ENCODE measurements around the gene TEDC2. TPM values are rescaled to one million over a fixed set of nuclear protein-coding genes. Genes with fewer than 3 reads are reported as not detected.

The TEDC2 gene
- polyA plus RNA-seq, 2 donors = 3.7 to 6.0 TPM

DNA sequence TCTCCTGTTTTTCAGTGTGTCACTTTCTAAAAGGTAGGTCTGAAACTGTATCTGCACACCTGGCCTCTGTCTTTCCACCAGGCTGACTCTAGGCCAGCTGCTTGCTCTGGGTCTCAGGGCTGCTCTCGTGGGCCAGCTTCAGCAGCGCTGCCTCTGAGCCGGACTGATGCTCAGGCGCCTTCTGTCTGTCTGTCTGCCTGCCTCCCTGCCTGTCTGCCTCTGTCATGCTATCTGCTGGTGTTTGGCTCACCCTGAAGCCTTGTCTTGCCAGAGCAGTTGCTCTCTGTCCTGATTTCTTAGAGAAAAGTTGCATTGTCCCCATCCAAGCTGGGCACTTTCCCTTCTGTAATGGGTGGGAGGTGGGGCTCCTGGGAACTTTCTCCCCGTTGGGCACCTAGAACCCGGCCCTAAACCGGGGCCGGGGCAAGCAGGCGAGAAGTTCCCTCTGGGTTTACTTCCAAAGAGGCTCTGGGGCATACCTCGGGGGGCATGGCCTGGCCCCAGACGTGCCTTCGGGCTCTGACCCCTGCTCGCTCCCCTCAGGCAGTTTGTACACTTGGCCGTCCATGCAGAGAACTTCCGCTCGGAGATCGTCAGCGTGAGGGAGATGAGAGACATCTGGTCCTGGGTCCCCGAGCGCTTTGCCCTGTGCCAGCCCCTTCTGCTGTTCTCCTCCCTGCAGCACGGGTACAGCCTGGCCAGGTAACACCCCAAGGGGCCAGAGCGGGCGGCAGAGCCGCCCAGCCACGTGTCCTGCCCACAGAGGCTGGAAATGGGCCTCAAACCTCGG, 38.0 kb downstream of the TEDC2 start:
- no peak overlapping the region for H3K4me3 ChIP-seq (ENCODE audit: low read depth in 1 of 2, low read length in 2 of 2)
- H3K27me3 ChIP-seq (ENCODE audit: control insufficient read depth in 1 of 2, insufficient read depth in 2 of 2, low read length in 2 of 2) = no peaks in the 10 kb centered on the region
- H3K27ac ChIP-seq (ENCODE audit: low read depth in 2 of 2, low read length in 1 of 2) = no peak overlapping the region
- H3K9me3 ChIP-seq (ENCODE audit: control insufficient read depth in 2 of 2, insufficient read depth in 1 of 2, low read depth in 1 of 2, low read length in 1 of 2) = no peaks in the 10 kb centered on the region
- H3K4me1 ChIP-seq (ENCODE audit: control insufficient read depth in 2 of 2, insufficient read depth in 2 of 2, low read length in 1 of 2) = peaks cover 0 to 44% of the 10 kb centered on the region in 2 donors
- peaks cover 0 to 10% of the 10 kb centered on the region in 2 donors for H3K36me3 ChIP-seq (ENCODE audit: control insufficient read depth in 2 of 2, insufficient read depth in 2 of 2, low read length in 1 of 2)
- 70 to 77% methylated on average over 26 of the region's 26 CpGs for WGBS, 2 donors

DNA sequence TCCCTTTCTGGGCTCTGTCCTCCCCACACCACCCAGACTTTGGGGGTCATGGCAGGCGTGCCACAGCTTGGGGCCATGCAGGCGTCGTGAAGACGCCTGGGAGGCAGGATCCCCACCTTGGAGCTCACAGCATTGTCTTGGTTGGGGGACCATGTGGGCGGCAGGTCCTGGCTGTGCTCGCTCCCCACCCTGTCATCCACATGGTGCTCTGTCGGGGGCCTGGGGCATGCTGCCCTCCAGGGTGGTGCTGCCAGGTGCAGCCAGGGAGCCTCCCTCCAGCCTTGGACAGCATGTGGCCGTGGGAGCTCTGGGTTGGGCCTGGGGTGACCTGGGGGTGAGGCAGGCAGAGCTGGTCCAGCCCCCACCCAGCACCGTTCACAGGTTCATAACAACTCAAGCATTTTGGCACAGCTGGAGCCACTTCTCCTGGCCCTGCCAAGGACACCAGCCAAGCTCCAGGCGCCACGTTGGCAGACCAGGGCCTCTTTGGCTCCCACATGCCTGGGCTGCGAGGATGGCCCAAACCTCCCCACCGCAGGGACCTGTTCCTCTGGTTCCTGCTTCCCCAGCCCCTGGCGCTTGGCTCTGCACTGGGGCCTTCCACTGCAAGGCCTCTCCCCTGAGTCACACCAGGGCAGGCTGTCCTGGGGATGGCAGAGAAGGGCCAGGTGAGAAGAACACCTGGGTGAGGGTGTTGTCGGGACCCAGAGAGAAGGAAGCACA, 38.8 kb downstream of the TEDC2 start:
- Histone ChIP-seq H3K9me3 (ENCODE audit: control insufficient read depth in 2 of 2, insufficient read depth in 1 of 2, low read depth in 1 of 2, low read length in 1 of 2) (no peaks in the 10 kb centered on the region), H3K4me3 (ENCODE audit: low read depth in 1 of 2, low read length in 2 of 2) (no peak overlapping the region), H3K4me1 (ENCODE audit: control insufficient read depth in 2 of 2, insufficient read depth in 2 of 2, low read length in 1 of 2) (peaks cover 0 to 44% of the 10 kb centered on the region in 2 donors), H3K27me3 (ENCODE audit: control insufficient read depth in 1 of 2, insufficient read depth in 2 of 2, low read length in 2 of 2) (no peaks in the 10 kb centered on the region), H3K27ac (ENCODE audit: low read depth in 2 of 2, low read length in 1 of 2) (peak overlapping the region; percentile 66 to 85), H3K36me3 (ENCODE audit: control insufficient read depth in 2 of 2, insufficient read depth in 2 of 2, low read length in 1 of 2) (peaks cover 0 to 10% of the 10 kb centered on the region in 2 donors)
- 54 to 68% methylated on average over 15 of the region's 15 CpGs for WGBS, 2 donors

DNA sequence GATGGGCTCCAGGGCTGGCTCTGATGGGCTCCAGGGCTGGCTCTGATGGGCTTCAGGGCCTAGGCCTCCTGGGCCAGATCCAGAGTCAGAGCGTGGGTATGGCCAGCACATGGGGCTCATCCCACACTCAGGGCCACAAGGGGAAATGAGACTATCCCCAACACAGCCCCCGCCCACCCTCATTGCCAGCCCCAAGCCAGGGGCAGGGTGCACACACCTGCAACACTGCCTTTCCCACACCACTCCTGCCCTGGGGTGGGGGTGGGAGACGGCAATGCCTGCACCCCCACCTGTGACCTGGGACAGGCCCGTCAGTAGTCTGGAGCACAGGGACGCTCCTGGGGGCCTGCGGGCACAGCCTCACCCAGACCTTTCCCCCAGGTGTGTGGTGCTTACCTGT, 39.5 kb downstream of the TEDC2 start:
- H3K4me3 ChIP-seq (ENCODE audit: low read depth in 1 of 2, low read length in 2 of 2) = no peak overlapping the region
- H3K27ac ChIP-seq (ENCODE audit: low read depth in 2 of 2, low read length in 1 of 2) = peak overlapping the region; percentile 66 to 85
- peaks cover 0 to 10% of the 10 kb centered on the region in 2 donors for H3K36me3 ChIP-seq (ENCODE audit: control insufficient read depth in 2 of 2, insufficient read depth in 2 of 2, low read length in 1 of 2)
- H3K9me3 ChIP-seq (ENCODE audit: control insufficient read depth in 2 of 2, insufficient read depth in 1 of 2, low read depth in 1 of 2, low read length in 1 of 2) = no peaks in the 10 kb centered on the region
- no peaks in the 10 kb centered on the region for H3K27me3 ChIP-seq (ENCODE audit: control insufficient read depth in 1 of 2, insufficient read depth in 2 of 2, low read length in 2 of 2)
- H3K4me1 ChIP-seq (ENCODE audit: control insufficient read depth in 2 of 2, insufficient read depth in 2 of 2, low read length in 1 of 2) = peaks cover 0 to 44% of the 10 kb centered on the region in 2 donors
- 74 to 75% methylated on average over 6 of the region's 6 CpGs for WGBS, 2 donors

DNA sequence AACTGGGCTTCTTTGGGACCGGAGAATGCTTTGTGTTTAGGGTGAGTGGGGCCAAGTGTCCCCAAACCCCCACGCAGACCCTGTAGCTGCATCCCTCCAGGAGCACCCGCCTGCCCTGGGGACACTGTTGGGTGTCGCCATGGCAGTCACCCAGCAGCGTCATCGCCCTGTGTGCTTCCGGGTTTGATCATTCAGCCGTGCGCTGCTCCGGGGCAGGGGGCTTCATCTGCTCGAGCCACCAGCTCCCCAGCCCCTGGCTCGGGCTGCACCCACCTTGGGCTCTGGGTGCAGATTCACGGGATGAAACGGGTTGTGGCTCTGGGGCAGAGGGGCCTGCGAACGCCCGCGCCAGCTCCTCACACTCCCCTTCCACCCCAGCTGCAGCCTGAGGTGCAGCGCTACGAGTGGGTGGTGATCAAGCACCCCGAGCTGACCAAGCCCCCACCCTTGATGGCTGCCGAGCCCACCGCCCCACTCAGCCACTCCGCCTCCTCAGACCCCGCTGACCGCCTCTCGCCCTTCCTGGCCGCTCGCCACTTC, 40.1 kb downstream of the TEDC2 start:
- WGBS, 2 donors = 74 to 83% methylated on average over 29 of the region's 29 CpGs
- Histone ChIP-seq H3K36me3 (ENCODE audit: control insufficient read depth in 2 of 2, insufficient read depth in 2 of 2, low read length in 1 of 2) (peaks cover 0 to 10% of the 10 kb centered on the region in 2 donors), H3K4me1 (ENCODE audit: control insufficient read depth in 2 of 2, insufficient read depth in 2 of 2, low read length in 1 of 2) (peaks cover 0 to 44% of the 10 kb centered on the region in 2 donors), H3K9me3 (ENCODE audit: control insufficient read depth in 2 of 2, insufficient read depth in 1 of 2, low read depth in 1 of 2, low read length in 1 of 2) (no peaks in the 10 kb centered on the region), H3K27me3 (ENCODE audit: control insufficient read depth in 1 of 2, insufficient read depth in 2 of 2, low read length in 2 of 2) (no peaks in the 10 kb centered on the region), H3K4me3 (ENCODE audit: low read depth in 1 of 2, low read length in 2 of 2) (no peak overlapping the region), H3K27ac (ENCODE audit: low read depth in 2 of 2, low read length in 1 of 2) (no peak overlapping the region)

DNA sequence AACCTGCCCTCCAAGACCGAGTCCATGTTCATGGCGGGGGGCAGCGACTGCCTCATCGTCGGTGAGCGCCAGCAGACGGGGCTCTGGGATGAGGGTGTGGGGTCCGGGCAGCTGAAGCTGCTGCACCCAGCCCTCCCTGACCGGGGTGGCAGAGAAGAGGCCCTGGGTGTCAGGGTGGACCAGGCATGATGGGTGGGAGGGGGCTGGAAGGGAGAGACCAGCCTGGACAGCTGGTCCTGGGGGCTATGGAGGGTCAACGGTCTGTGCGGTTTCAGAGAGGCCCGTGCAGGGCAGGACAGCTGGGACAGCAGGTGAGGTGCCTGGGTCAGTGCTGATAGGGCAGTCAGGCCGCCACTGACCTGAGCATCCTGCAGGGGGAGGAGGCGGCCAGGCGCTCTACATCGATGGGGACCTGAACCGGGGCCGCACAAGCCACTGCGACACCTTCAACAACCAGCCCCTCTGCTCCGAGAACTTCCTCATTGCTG, 40.6 kb downstream of the TEDC2 start:
- Histone ChIP-seq H3K9me3 (ENCODE audit: control insufficient read depth in 2 of 2, insufficient read depth in 1 of 2, low read depth in 1 of 2, low read length in 1 of 2) (no peaks in the 10 kb centered on the region), H3K27ac (ENCODE audit: low read depth in 2 of 2, low read length in 1 of 2) (no peak overlapping the region), H3K4me3 (ENCODE audit: low read depth in 1 of 2, low read length in 2 of 2) (no peak overlapping the region), H3K4me1 (ENCODE audit: control insufficient read depth in 2 of 2, insufficient read depth in 2 of 2, low read length in 1 of 2) (peaks cover 0 to 44% of the 10 kb centered on the region in 2 donors), H3K27me3 (ENCODE audit: control insufficient read depth in 1 of 2, insufficient read depth in 2 of 2, low read length in 2 of 2) (no peaks in the 10 kb centered on the region), H3K36me3 (ENCODE audit: control insufficient read depth in 2 of 2, insufficient read depth in 2 of 2, low read length in 1 of 2) (peaks cover 0 to 10% of the 10 kb centered on the region in 2 donors)
- WGBS, 2 donors = 83 to 87% methylated on average over 20 of the region's 20 CpGs

DNA sequence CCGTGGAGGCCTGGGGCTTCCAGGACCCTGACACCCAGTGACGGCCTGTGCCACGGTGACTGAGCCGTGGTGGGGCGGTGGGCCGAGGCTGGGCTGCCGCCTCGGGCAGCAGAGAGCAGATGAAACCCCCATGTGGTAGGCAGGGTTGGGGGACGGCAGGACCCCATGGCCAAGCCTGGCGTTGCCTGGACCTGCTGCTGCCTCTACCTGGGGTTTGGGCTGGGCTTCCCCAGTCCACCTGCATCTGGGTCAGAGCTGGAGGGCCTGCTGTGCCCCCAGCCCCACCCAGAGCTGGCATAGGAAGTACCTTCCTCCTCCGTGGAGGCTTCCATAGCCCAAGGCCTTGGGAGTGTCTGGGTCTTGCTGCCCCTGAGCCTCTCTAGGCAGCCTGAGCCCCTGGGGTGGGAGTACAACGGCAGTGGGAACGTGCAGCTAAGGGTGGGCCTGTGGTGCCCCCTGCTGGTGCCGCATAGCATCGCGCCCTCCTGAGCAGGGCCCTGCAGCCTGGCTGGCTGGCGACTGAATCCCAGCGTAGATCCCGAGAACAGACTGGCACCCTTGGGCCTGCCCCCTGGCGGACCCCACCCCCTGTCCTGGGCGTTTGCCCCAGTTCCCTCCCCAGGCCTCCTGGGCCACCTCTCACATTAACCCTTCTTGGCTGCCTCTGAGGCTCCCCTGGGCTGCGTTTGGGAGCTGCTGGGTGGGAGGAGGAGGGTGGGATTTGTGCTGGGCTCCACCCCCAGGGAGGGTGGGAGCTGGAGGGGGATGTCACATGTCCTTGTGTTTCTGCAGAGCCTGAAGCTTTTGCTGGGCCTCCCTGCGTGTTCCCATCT, 41.2 kb downstream of the TEDC2 start:
- Histone ChIP-seq H3K4me1 (ENCODE audit: control insufficient read depth in 2 of 2, insufficient read depth in 2 of 2, low read length in 1 of 2) (peaks cover 0 to 41% of the 10 kb centered on the region in 2 donors), H3K9me3 (ENCODE audit: control insufficient read depth in 2 of 2, insufficient read depth in 1 of 2, low read depth in 1 of 2, low read length in 1 of 2) (no peaks in the 10 kb centered on the region), H3K4me3 (ENCODE audit: low read depth in 1 of 2, low read length in 2 of 2) (no peak overlapping the region), H3K27ac (ENCODE audit: low read depth in 2 of 2, low read length in 1 of 2) (no peak overlapping the region), H3K36me3 (ENCODE audit: control insufficient read depth in 2 of 2, insufficient read depth in 2 of 2, low read length in 1 of 2) (peaks cover 0 to 10% of the 10 kb centered on the region in 2 donors), H3K27me3 (ENCODE audit: control insufficient read depth in 1 of 2, insufficient read depth in 2 of 2, low read length in 2 of 2) (no peaks in the 10 kb centered on the region)
- 31 to 37% methylated on average over 22 to 23 of the region's 23 CpGs for WGBS, 2 donors

DNA sequence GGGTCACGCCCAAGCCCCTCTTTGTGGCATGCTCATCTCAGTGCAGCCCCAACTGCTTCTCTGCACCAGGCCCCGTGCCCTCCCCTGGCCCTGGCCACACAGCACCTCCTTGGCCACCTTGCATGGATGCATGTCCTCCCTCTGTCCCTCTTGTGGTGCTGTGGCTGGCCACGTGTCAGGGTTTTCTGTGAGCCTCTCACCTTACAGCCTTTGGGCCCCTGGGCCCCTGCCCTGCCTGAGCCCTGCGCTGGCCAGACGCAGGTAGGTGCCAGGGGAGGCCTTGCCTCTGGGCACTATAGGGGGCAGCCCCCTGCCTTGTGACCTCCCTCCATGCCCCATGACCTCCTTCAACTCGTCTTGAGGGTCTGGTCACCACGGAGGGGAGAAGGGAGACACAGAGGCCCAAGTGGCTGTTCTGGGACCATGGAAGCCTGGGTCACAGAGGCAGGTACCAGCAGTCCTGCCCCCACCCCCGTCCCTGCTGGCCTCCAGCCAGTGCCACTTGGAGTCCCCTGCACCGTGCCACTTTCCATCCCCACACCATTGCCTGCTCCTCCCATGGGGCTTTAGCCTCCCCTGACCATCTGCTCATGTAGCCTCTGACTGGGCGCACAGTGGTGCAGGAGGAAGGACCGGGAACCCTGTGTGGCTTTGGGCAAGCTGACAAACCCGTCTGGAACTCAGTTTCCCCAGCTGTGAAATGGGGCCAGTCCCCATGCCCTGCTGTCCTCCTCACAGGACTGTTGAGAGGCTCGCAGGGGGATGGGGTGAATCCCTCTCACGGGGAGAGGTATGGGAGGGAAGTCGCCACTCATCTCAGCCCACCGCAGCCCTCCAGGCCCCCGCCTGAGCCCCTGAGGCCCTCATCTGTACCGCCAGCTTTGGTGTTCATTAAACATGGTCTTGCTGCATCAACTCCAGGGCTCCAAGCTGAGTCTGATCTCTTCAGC, 42.3 kb downstream of the TEDC2 start:
- H3K27ac ChIP-seq (ENCODE audit: low read depth in 2 of 2, low read length in 1 of 2) = peak overlapping the region in 1 of 2 donors; percentile 72
- H3K4me3 ChIP-seq (ENCODE audit: low read depth in 1 of 2, low read length in 2 of 2) = no peak overlapping the region
- peaks cover 0 to 30% of the 10 kb centered on the region in 2 donors for H3K4me1 ChIP-seq (ENCODE audit: control insufficient read depth in 2 of 2, insufficient read depth in 2 of 2, low read length in 1 of 2)
- 78 to 81% methylated on average over 16 to 18 of the region's 18 CpGs for WGBS, 2 donors
- peaks cover 0 to 4% of the 10 kb centered on the region in 2 donors for H3K36me3 ChIP-seq (ENCODE audit: control insufficient read depth in 2 of 2, insufficient read depth in 2 of 2, low read length in 1 of 2)
- H3K9me3 ChIP-seq (ENCODE audit: control insufficient read depth in 2 of 2, insufficient read depth in 1 of 2, low read depth in 1 of 2, low read length in 1 of 2) = no peaks in the 10 kb centered on the region
- no peaks in the 10 kb centered on the region for H3K27me3 ChIP-seq (ENCODE audit: control insufficient read depth in 1 of 2, insufficient read depth in 2 of 2, low read length in 2 of 2)

DNA sequence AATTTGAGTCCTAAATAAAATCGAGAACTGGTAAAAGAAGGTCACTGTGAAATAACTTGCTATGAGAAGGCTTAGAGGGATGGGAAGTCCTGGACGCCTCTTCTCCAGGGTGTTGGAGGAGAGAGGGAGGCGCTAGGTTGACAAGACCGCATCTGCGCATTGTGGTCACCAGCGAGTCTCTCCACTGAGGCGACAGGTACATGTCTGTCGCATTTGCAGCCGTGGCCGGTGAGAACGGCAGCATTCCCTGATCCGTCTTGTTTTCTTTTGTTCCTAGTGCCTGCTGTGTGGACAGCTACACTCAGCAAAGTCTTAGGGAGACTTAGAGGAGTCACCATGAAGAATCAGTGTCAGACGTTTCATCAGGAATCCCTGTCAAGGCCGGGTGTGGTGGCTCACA, 45.8 kb downstream of the TEDC2 start:
- no peak overlapping the region for H3K27ac ChIP-seq (ENCODE audit: low read depth in 2 of 2, low read length in 1 of 2)
- no peaks in the 10 kb centered on the region for H3K9me3 ChIP-seq (ENCODE audit: control insufficient read depth in 2 of 2, insufficient read depth in 1 of 2, low read depth in 1 of 2, low read length in 1 of 2)
- peaks cover 0 to 3% of the 10 kb centered on the region in 2 donors for H3K4me1 ChIP-seq (ENCODE audit: control insufficient read depth in 2 of 2, insufficient read depth in 2 of 2, low read length in 1 of 2)
- no peak overlapping the region for H3K4me3 ChIP-seq (ENCODE audit: low read depth in 1 of 2, low read length in 2 of 2)
- no peaks in the 10 kb centered on the region for H3K36me3 ChIP-seq (ENCODE audit: control insufficient read depth in 2 of 2, insufficient read depth in 2 of 2, low read length in 1 of 2)
- H3K27me3 ChIP-seq (ENCODE audit: control insufficient read depth in 1 of 2, insufficient read depth in 2 of 2, low read length in 2 of 2) = no peaks in the 10 kb centered on the region
- 87 to 89% methylated on average over 14 of the region's 14 CpGs for WGBS, 2 donors
